AG04450 (cell line): ENCODE measurements around the gene CYFIP1. TPM values are rescaled to one million over a fixed set of nuclear protein-coding genes. Genes with fewer than 3 reads are reported as not detected.

Experiments
- CTCF ChIA-PET: fragments of 300-600, 350-600 bp; formaldehyde crosslinking; extraction: SDS; loops from one replicate; lab custom pipeline; 2022; ENCODE audit warnings: antibody characterized with exemption, inconsistent platforms; lab: Charles Lee
- POLR2A ChIA-PET: fragments of 350-600 bp; formaldehyde crosslinking; extraction: SDS; loops from one replicate; lab custom pipeline; 2021; ENCODE audit warnings: antibody characterized with exemption, inconsistent platforms; lab: Yijun Ruan, JAX
- DNase-seq: peaks from one replicate; pipeline ENCODE4 v3.0.0-alpha.2; 2011; ENCODE audit warnings: low read depth, low spot score
- H3K27ac ChIP-seq: one replicate; pipeline ENCODE4 v1.5.1; 2012; ENCODE audit warnings: low read depth, low read length, control low read depth
- H3K27me3 ChIP-seq: one replicate; pipeline ENCODE4 v1.6.0; 2012; ENCODE audit warnings: low read length; ENCODE audit not compliant: control insufficient read depth, insufficient read depth
- H3K4me3 ChIP-seq: 2 replicates; pipeline ENCODE4 v1.5.1; 2011; ENCODE audit warnings: mild to moderate bottlenecking, low read depth, low read length, control low read depth
- H3K9me3 ChIP-seq: 2 replicates; pipeline ENCODE4 v1.5.1; 2012; ENCODE audit warnings: low read length; ENCODE audit not compliant: control insufficient read depth, insufficient read depth
- polyA plus RNA-seq: library from polyadenylated mRNA; depleted of rRNA; stranded (reverse); fragments of >200 nt; gene quantifications from 2 replicates; pipeline ENCODE4 v1.2.3, GENCODE V29; 2011
- TF ChIP-seq, protein P1 (sequence below): IDR thresholded peaks from 2 replicates; pipeline ENCODE4 v1.5.1; 2011; ENCODE audit warnings: low read depth, low read length, control low read depth, inconsistent platforms

CYFIP1 gene
- polyA plus RNA-seq, 1 experiment, result 70.9 TPM

DNA sequence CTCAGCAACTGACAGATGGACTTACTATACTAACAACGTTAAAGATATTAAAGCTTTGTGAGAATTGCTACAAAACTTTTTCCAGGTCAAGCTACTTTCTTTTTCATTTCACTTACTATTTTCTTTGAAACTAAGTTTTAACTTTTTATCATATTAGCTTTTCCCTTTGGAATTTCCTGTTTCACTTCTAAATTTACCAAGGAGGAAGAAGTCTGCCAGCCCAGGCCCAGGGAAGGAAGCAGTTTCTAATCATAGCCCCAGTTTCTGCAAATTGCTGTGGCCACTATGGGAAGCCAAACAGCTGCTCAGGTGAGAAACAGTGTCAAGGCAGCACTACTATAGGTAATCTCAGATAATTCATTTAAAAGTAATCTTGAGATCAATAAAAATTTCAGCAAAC is 18.4 kb downstream of the CYFIP1 start:
- H3K9me3 ChIP-seq, result no peaks in the 10 kb centered on the region
- peak overlapping the region; percentile 25 for H3K27ac ChIP-seq
- no peak for DNase-seq

DNA sequence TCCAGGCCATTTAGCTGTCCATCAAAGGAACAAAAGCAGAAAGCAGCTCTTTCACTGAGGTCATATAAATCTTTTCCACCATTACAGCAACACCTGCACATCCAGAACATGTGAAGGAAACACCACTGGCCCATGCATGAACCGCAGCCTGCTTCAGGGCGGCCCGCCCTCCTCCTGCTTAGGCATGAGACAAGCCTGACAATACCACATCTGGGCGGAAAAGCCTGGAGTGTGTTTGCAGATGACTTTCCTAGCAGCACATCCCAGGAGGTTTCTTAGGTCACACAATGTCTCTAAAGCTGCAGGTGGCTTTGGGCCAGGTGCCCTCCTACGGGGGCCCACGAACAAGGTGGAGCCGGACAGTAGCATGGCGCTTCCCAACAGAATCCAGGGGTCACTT is 19.6 kb downstream of the CYFIP1 start:
- POLR2A ChIA-PET, result no interaction called here
- CTCF ChIA-PET, result interaction anchor here (0.6 kb wide), 1 partner anchor 19 kb away, joined by 3 read pairs; no protein-coding TSS in a partner anchor
- no peak for DNase-seq

More for the DNA sequence above, 18.4 kb downstream of the CYFIP1 start:
- Histone ChIP-seq H3K27me3 (no peaks in the 10 kb centered on the region), H3K4me3 (no peak overlapping the region)
- POLR2A ChIA-PET, result interaction anchor here (0.7 kb wide), 1 partner anchor 18 kb away, joined by 5 read pairs; the partner anchor contains the start of gene CYFIP1
- TF ChIP-seq, protein P1, sequence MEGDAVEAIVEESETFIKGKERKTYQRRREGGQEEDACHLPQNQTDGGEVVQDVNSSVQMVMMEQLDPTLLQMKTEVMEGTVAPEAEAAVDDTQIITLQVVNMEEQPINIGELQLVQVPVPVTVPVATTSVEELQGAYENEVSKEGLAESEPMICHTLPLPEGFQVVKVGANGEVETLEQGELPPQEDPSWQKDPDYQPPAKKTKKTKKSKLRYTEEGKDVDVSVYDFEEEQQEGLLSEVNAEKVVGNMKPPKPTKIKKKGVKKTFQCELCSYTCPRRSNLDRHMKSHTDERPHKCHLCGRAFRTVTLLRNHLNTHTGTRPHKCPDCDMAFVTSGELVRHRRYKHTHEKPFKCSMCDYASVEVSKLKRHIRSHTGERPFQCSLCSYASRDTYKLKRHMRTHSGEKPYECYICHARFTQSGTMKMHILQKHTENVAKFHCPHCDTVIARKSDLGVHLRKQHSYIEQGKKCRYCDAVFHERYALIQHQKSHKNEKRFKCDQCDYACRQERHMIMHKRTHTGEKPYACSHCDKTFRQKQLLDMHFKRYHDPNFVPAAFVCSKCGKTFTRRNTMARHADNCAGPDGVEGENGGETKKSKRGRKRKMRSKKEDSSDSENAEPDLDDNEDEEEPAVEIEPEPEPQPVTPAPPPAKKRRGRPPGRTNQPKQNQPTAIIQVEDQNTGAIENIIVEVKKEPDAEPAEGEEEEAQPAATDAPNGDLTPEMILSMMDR, result no peak
- CTCF ChIA-PET, result no interaction called here

DNA sequence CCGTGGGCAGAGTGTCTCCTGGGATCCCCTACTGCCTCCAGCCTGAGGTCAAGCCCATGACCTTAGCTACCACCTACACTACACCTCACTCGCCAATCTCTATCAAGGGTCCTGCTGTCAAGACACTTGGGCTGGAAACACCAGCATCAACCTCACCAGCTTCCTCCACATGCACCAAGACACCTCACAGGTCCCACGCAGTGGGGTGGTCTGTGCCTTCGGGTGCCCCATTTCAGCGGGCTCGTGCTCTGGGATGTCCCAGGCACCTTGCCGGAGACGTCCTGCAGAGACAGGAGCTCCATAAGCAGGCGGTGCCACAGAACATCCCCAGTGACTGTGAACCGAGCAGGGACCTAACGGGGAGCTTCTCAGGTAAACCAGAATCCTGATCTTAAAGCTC is 20.0 kb downstream of the CYFIP1 start:
- Histone ChIP-seq H3K27ac (no peak overlapping the region), H3K4me3 (no peak overlapping the region), H3K9me3 (peaks cover 1% of the 10 kb centered on the region; the same call in 1 of the 2 replicates), H3K27me3 (no peaks in the 10 kb centered on the region)
- ChIA-PET POLR2A (no interaction called here), CTCF (interaction anchor here (0.6 kb wide), 1 partner anchor 19 kb away, joined by 3 read pairs; no protein-coding TSS in a partner anchor)
- DNase-seq, result no peak
- TF ChIP-seq, protein P1, result no peak

More for the DNA sequence above, 19.6 kb downstream of the CYFIP1 start:
- Histone ChIP-seq H3K4me3 (no peak overlapping the region), H3K27me3 (no peaks in the 10 kb centered on the region), H3K27ac (no peak overlapping the region), H3K9me3 (no peaks in the 10 kb centered on the region)
- TF ChIP-seq, protein P1, result no peak

DNA sequence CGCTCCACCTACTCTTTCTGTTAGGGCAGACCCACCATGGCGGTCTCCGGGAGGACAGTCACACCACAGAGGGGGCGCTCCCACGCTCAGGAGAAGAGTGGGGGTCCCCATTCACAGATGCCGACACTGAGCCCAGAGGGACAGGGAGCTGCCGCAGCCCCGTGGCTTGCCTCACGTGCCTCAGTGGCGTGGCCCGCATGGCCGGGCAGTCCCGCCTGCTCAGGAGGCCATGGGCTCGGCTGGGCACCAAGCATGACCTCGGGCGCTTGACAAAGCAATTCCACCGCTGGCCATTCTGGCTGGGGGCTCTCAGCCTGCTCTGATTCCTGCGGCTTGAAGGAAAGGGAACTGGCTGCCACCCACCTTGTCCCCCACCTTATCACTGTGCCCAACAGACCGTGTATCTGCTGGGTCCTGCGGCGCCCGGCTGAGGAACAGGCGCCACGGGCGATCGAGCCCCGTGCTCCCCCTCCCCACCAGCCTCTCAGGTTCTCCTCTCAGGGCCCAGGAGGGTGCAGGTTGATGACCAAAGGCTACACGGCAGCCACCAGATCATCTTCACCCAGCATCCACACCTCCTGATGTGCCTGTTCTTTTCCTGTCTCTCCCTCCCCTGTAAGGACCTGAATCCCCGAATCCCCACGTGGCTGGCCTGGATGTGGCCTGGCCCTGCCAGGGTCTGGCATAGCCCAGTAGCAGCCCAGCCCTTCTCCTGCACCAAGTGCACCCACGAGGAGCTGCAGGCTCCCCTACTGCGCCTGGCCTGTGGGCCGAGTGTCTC is 20.7 kb downstream of the CYFIP1 start:
- H3K27me3 ChIP-seq, result no peaks in the 10 kb centered on the region
- ChIA-PET CTCF (interaction anchor here (0.6 kb wide), 1 partner anchor 111 kb away, joined by 3 read pairs; no protein-coding TSS in a partner anchor), POLR2A (no interaction called here)
- TF ChIP-seq, protein P1, result no peak
- H3K9me3 ChIP-seq, result peaks cover 2% of the 10 kb centered on the region; the same call in 1 of the 2 replicates
- DNase-seq, result no peak
- H3K27ac ChIP-seq, result no peak overlapping the region
- H3K4me3 ChIP-seq, result no peak overlapping the region
